Ramos (cell line): Measurements from ENCODE around the gene SPATA45.

Experiments
- in situ Hi-C: fragments of 300-500 bp; cut with MboI; formaldehyde crosslinking; loops from one replicate; pipeline ENCODE4 v1.14.3; 2022; ENCODE audit warnings: low sequenced_read_pairs; ENCODE audit not compliant: unreplicated experiment

Gene SPATA45

GRCh38 chr1:212783976-212784375 is 63.5 kb downstream of the SPATA45 start:
- in situ Hi-C loops: loop anchor here (25.0 kb wide), 1 partner anchor 747 kb away; the partner anchor contains the start of genes DTL and INTS7

GRCh38 chr1:212782422-212783154 is 64.9 kb downstream of the SPATA45 start:
- in situ Hi-C loops: loop anchor here (25.0 kb wide), 1 partner anchor 745 kb away; the partner anchor contains the start of genes DTL and INTS7

GRCh38 chr1:212781225-212781624 is 66.2 kb downstream of the SPATA45 start:
- in situ Hi-C loops: loop anchor here (25.0 kb wide), 1 partner anchor 744 kb away; the partner anchor contains the start of genes DTL and INTS7

GRCh38 chr1:212780759-212781158 is 66.7 kb downstream of the SPATA45 start:
- in situ Hi-C loops: loop anchor here (25.0 kb wide), 1 partner anchor 743 kb away; the partner anchor contains the start of genes DTL and INTS7
